Stimulated activated CD8-positive, alpha-beta memory T cell treated with anti-CD3 and anti-CD28 coated beads, Interleukin-15, amount 100 ng/mL, for 4 hours (primary cell): Measurements from ENCODE around the gene RABGGTB.
"Not testable (repeated sequence)": the region's sequence is repeated elsewhere in the genome, so short reads cannot be mapped to it uniquely, and the experiment has no call there.

Experiments
- DNase-seq, 2 donors: peaks; one replicate each; pipeline ENCODE4 v3.0.0-alpha.2; 2020; ENCODE audit warnings: low read depth in 2 of 2

RABGGTB gene

DNA sequence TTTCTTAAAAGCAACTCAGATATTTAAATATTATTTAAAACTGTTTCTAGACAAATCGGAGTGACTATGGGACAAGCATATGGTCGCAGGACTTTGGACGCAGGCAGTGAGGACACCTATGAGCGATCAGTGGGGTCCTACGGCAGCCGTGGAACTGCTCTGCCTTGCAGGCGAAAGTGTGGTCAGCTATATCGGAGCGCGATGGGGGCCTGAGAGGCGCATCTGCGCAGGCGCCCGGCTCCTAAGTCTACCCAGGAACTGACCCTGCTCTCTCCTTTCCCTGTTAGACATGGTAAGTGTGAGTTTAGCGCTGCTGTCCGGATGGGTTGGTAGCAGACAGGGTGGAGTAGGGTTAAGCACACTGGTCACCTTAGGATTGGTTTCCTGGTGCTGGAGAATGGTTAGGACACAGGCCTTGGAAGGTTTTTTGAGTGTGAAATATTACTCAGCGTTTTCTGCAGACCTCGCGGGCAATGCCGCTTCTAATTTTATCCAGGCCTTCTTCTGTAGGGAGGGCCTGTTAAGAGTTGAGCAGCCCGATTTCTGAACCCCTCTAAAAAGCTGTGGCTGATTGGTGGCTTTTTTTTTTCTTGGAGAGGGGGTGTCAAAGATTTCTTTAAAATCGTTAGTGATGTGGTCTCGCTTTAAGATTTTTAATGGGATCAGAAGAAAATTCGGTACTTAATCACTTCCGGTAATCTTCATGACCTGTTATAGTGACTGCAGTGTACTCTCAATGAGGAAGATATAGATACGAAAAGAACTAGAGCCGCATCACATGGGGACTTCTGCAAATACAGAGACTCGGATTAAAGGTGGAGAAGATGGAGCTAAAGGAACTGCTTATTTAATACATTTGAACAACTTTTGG, at the start of gene RABGGTB:
Gene RABGGTB, plus strand, starts transcription at position 274 of the 871 bp plus-strand sequence. Its CDS starts 16 bp downstream, at position 290.
- DNase-seq: peak; percentile 86 to 89

DNA sequence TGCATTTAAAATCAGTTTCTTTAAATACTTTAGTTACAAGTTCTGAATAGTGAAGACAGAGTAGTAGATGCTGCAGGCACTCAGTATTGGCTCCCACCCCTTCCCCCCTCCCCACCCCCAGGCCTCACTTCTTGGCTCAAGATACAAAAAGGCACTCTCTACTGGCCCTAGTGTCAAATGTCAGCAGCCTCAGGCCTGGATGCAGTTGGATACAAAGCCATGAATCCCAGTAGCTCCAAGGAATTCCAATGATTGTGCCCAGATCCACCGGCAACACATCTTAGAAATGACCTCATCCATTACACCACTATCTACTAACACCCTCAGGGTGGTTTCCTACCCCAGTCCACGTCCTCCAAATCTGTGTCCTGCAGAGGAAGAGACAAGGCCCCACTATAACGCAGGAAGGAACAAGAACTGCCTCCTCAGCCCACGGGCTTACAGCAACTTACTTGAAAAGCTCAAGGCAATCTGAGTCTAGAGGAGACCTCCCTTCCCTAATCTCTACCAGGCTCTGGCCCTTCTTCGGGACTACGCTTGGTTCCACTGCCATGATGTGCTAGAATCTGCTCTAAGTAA, 43.9 kb upstream of the RABGGTB start:
- no peak for DNase-seq

DNA sequence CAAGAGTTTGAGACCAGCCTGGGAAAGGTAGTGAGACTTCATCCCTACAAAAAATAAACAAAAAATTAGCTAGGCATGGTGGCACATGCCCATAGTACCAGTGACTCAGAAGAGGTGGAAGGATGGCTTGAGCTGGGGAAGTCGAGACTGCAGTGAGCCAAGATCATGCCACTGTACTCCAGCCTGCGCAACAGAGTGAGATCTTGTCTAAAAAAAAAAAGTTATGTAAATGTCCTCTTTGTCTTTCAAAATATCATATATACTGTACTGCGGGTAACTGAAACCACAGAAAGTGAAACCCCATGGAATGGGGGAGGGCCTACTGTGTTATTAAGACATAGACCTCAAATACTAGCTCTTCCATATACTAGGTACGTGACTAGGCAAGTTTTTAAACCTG, 40.8 kb upstream of the RABGGTB start:
- no peak for DNase-seq

GRCh38 chr1:75757210-75757609, 28.8 kb upstream of the RABGGTB start:
- DNase-seq: not testable (repeated sequence)

GRCh38 chr1:75758543-75758942, 27.5 kb upstream of the RABGGTB start:
- DNase-seq: not testable (repeated sequence)

GRCh38 chr1:75764057-75764655, 21.9 kb upstream of the RABGGTB start:
- DNase-seq: no peak

DNA sequence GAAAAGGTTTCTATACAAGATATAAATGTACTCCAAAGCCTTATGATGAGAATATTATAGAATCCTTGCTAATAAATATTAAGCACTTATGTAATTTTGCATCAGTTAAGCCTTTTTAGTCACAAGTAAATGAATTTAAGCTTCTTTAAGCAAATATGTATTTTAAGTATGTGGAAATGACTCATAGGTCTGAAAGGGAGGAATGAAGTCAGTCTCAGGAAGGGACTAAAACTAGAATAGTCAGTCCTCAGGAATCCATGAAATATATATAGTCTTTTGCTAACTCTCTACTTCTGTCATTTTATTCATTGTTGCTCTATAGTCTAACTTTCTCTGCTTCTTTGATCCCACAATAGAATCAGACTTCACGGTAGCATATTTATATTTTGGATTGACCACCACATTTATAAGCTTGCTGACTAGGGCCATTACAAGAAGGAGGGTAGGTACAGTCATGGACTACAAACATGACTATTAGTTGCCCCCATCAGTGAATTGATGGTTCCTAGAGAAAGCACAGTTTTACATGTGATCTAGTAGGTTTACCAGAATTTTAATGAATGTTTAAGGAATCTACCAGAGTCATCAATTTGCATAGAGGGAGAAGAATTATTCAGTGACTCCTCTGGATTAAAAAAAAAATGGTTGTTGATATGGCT, 20.2 kb upstream of the RABGGTB start:
- no peak for DNase-seq

- no peak for DNase-seq
Measured at GRCh38 chr1:75768016-75768415, 18.0 kb upstream of the RABGGTB start.

- no peak for DNase-seq
Measured at GRCh38 chr1:75770761-75771160, 15.3 kb upstream of the RABGGTB start.

DNA sequence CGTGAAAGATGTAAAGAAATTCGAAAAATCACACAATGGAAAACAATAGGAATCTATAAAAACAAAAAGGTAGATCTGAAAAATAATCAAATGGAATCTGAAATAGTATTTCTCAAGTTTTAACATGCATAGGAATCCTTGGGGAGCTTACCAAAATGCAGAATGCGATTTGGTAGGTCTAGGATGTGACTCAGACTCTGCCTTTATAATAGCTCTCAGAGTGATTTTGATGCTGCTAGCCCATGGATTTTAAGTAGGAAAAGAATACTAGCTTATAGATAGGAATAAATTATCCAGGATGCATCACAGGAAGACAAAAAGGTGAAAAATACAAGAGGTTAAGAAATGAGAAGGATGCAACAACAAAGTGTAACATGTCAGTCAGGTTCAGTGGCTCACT, 14.1 kb upstream of the RABGGTB start:
- DNase-seq: no peak

DNA sequence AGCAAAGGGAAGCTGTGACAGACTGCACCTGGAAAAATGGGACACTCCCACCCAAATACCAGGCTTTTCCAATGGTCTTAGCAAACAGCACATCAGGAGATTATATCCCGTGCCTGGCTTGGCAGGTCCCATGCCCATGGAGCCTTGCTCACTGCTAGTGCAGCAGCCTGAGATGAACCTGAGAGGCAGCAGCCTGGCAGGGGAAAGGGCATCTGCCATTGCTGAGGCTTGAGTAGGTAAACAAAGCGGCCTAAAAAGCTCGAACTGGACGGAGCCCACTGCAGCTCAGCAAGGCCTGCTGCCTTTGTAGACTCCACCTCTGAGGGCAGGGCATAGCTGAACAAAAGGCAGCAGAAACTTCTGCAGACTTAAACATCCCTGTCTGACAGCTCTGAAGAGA, 8.2 kb upstream of the RABGGTB start:
- not testable (repeated sequence) for DNase-seq

DNA sequence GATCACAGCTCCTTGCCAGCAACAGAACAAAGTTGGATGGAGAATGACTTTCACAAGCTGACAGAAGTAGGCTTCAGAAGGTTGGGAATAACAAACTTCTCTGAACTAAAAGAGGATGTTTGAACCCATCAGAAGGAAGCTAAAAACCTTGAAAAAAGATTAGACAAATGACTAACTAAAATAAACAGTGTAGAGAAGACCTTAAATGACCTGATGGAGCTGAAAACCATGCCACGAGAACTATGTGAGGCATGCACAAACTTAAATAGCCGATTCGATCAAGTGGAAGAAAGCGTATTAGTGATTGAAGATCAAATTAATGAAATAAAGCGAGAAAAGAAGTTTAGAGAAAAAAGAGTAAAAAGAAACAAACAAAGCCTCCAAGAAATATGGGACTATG, 7.4 kb upstream of the RABGGTB start:
- DNase-seq: not testable (repeated sequence)

GRCh38 chr1:75780183-75780582, 5.9 kb upstream of the RABGGTB start:
- not testable (repeated sequence) for DNase-seq

DNA sequence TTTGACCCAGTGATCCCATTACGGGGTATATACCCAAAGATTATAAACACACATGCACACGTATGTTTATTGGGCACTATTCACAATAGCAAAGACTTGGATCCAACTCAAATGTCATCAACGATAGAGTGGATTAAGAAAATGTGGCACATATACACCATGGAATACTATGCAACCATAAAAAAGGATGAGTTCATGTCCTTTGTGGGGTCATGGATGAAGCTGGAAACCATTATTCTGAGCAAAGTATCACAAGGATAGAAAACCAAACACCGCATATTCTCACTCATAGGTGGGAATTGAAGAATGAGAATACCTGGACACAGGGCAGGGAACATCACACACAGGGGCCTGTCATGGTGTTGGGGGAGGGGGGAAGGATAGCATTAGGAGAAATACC, 2.1 kb upstream of the RABGGTB start:
- DNase-seq: not testable (repeated sequence)

GRCh38 chr1:75785320-75785982, 605 bp upstream of the RABGGTB start:
- DNase-seq: no peak

DNA sequence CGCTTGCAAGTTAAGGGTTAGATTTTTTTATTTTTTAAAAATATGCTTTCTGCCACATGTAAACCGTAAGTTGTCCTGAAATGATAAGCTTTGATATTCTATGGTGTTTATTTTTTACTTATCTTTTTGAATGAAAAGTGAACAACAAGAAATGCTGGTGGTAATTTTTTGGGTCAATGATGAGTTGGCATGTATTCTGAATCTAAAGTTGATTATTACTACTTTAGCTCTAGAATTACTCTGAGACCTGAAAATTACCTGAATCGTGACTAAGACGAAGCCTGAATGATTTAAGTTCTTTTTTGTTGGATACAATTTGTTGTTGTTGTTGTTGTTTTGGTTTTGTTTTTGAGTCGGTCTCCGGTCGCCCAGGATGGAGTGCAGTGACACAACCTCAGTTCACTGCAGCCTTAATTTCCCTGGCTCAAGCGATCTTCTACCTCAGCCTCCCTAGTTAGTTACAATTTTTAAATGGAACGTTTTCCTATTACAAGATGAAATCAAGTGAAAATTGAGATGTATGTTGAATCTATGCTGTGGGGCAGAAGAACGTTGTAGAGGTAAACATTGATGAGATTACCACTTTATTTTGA, 941 bp downstream of the RABGGTB start:
- no peak for DNase-seq

DNA sequence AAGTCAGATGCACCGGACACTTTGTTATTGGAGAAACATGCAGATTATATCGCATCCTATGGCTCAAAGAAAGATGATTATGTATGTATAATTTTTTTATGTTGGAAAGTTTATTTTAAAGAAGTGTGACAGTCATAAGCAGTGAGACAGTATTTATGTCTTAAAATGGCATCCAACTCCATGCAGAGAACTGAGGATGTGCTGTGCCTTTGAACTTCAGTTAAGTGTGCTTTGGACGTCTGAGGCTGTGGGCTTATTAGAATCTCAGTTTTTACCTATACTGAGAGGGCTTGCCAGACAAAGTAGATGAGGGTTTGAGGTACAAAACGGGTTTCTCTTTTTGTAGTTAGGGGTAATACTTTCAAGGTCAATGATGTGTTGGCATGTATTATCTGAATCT, 1.5 kb downstream of the RABGGTB start:
- DNase-seq: no peak

- DNase-seq: no peak
Measured at GRCh38 chr1:75789988-75790387, 3.9 kb downstream of the RABGGTB start.

- no peak for DNase-seq
Measured at GRCh38 chr1:75791022-75791421, 5.0 kb downstream of the RABGGTB start.

DNA sequence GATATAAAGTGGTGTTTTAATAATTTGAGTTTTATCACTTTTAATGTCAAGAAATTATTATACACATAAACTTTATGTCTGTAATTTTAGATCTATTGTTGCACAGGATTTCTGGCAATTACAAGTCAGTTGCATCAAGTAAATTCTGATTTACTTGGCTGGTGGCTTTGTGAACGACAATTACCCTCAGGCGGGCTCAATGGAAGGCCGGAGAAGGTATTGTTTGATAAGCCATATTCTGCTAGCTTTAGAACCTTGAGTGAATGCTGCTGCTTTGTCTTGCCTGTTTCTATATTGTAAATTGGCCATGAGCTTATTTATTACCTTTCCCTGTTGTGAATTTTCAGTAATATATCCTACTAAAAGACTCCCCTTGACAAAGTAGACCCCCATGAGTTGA, 6.0 kb downstream of the RABGGTB start:
- DNase-seq: no peak

GRCh38 chr1:75794382-75794781, 8.3 kb downstream of the RABGGTB start:
- DNase-seq: no peak
